Natural killer cell (primary cell): ENCODE measurements around the gene ANKRD6. TPM values are rescaled to one million over a fixed set of nuclear protein-coding genes. Genes with fewer than 3 reads are reported as not detected.

Experiments
- ATAC-seq, 3 donors: fragments of 150-1000 bp in 2 of 3; fragments of 200-7000 bp in 1 of 3; cut with Tn5 transposase; 1 replicate in 1 of 3; 2 replicates in 2 of 3; pipeline ENCODE4 v1.10.0; 2021; ENCODE audit warnings: mild to moderate bottlenecking in 2 of 3, moderate library complexity in 2 of 3
- DNase-seq, 2 donors: peaks; one replicate each; pipeline versions ENCODE4 v3.0.0 to v3.0.0-alpha.2; 2013 to 2021; ENCODE audit warnings: mixed read lengths in 1 of 2
- H3K27ac ChIP-seq: one replicate; pipeline ENCODE4 v1.5.1; 2013; ENCODE audit warnings: mild to moderate bottlenecking, low read length
- H3K27me3 ChIP-seq: one replicate; pipeline ENCODE4 v1.6.1; 2013; ENCODE audit warnings: low read length; ENCODE audit not compliant: control insufficient read depth, insufficient read depth
- H3K36me3 ChIP-seq: one replicate; pipeline ENCODE4 v1.6.1; 2013; ENCODE audit warnings: low read length; ENCODE audit not compliant: control insufficient read depth, insufficient read depth
- H3K4me1 ChIP-seq: one replicate; pipeline ENCODE4 v1.6.1; 2013; ENCODE audit warnings: low read length; ENCODE audit not compliant: control insufficient read depth, insufficient read depth
- H3K4me3 ChIP-seq: one replicate; pipeline ENCODE4 v1.5.1; 2013; ENCODE audit warnings: low read length
- H3K9me3 ChIP-seq: one replicate; pipeline ENCODE4 v1.6.1; 2013; ENCODE audit warnings: low read length; ENCODE audit not compliant: control insufficient read depth, insufficient read depth
- H3K27ac Mint-ChIP-seq, 2 donors: one replicate each; pipeline ENCODE4 v1.8.0; 2022; ENCODE audit warnings: mild to moderate bottlenecking in 2 of 2, mixed read lengths in 2 of 2, moderate library complexity in 1 of 2
- H3K27me3 Mint-ChIP-seq, 2 donors: one replicate each; pipeline ENCODE4 v1.8.0; 2022; ENCODE audit warnings: low read depth in 2 of 2, mixed read lengths in 2 of 2
- H3K36me3 Mint-ChIP-seq: one replicate; pipeline ENCODE4 v1.8.0; 2022; ENCODE audit warnings: mixed read lengths
- H3K4me1 Mint-ChIP-seq, 2 donors: one replicate each; pipeline ENCODE4 v1.8.0; 2022; ENCODE audit warnings: mixed read lengths in 2 of 2
- H3K4me3 Mint-ChIP-seq: one replicate; pipeline ENCODE4 v1.8.0; 2022; ENCODE audit warnings: mild to moderate bottlenecking, moderate library complexity, mixed read lengths
- H3K9me3 Mint-ChIP-seq, 2 donors: one replicate each; pipeline ENCODE4 v1.8.0; 2022; ENCODE audit warnings: mixed read lengths in 2 of 2
- CTCF ChIP-seq: fragments of 200-600 bp; IDR thresholded peaks from one replicate; pipeline ENCODE4 v1.8.0; 2022; ENCODE audit warnings: antibody characterized with exemption
- WGBS: methylation state at CpG from one replicate; pipeline ENCODE4 v1.1.7; 2013; ENCODE audit warnings: missing lambda C conversion rate; ENCODE audit not compliant: insufficient coverage; 5-methylcytosine and 5-hydroxymethylcytosine counted together
- intact Hi-C: fragments of 100-400 bp; cut with micrococcal nuclease; formaldehyde crosslinking; loops from one replicate; pipeline ENCODE4 v1.14.2; 2022
- total RNA-seq, 4 donors: library from RNA; stranded (reverse); fragments of 120-200 nt in 1 of 4; gene quantifications; one replicate each; pipeline versions ENCODE4 v1.2.3 to v1.2.4, GENCODE V29; 2013 to 2022

Gene ANKRD6
- total RNA-seq, 3 donors from 2014 or later (not counting 1 experiment from before 2014, with no cell fraction given): 4.5 to 9.0 (median 4.6) TPM

GRCh38 chr6:89475101-89475500, 42.1 kb downstream of the ANKRD6 start:
- Mint-ChIP-seq H3K9me3 (no peaks in the 10 kb centered on the region), H3K27ac (peak overlapping the region; percentile 71 to 82), H3K4me3 (peak overlapping the region; percentile 86), H3K4me1 (peaks cover 29 to 30% of the 10 kb centered on the region in 2 donors), H3K36me3 (no peaks in the 10 kb centered on the region), H3K27me3 (no peaks in the 10 kb centered on the region)
- WGBS: 87% methylated on average over 2 of the region's 2 CpGs
- Histone ChIP-seq H3K9me3 (no peaks in the 10 kb centered on the region), H3K4me3 (peak overlapping the region; percentile 3), H3K4me1 (peaks cover 31% of the 10 kb centered on the region), H3K27me3 (no peaks in the 10 kb centered on the region), H3K27ac (peak overlapping the region; percentile 52), H3K36me3 (no peaks in the 10 kb centered on the region)
- no peak for ATAC-seq
- intact Hi-C loops: no loop called here
- no peak for DNase-seq
- no peak for TF ChIP-seq CTCF

DNA sequence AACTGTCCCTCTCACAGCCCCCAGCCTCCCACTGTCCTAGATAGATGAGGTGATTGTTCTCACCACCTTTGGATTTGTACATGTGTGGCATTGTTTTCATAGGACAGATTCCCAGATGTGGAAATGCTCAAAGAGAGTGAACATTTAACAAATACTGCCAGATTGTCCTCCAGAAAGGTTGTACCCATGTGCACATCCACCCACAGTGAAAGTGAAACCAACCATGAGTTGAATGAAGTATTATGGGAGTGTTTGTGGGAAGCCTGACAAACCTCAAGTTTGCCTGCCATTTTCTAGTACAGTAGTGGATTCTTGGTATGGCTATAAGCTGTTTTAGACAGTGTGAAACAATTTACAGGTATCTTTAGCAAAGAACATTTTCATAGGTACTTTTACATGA, 42.7 kb downstream of the ANKRD6 start:
- Histone ChIP-seq H3K4me1 (peaks cover 31% of the 10 kb centered on the region), H3K9me3 (no peaks in the 10 kb centered on the region), H3K27ac (peak overlapping the region; percentile 52), H3K27me3 (no peaks in the 10 kb centered on the region), H3K4me3 (no peak overlapping the region), H3K36me3 (no peaks in the 10 kb centered on the region)
- Mint-ChIP-seq H3K27ac (peak overlapping the region; percentile 71 to 82), H3K27me3 (no peaks in the 10 kb centered on the region), H3K4me1 (peaks cover 29 to 30% of the 10 kb centered on the region in 2 donors), H3K36me3 (no peaks in the 10 kb centered on the region), H3K9me3 (no peaks in the 10 kb centered on the region), H3K4me3 (peak overlapping the region; percentile 86)
- no peak for TF ChIP-seq CTCF
- intact Hi-C loops: no loop called here
- DNase-seq (peak in 1 of 2 donors; percentile 52), ATAC-seq (peak; percentile 62 to 71 (median 64))

DNA sequence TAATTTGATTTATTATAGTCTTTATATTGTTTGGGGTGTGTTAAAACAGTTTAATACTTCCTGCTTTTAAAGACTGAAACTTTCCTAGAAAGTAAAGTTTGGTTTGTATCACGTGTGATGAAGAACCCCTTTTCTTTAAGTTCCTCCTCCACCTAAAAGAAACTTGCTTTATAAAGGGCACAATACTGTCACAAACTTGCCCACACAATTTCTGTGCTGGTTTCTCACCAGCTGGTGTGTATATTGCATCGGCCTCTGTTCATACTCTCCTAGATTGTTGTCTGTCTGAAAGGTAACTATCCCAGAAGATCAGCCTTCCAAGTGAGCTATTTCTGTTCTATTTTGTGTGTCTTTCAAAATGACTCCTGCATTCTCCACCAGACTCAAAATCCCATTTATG, 46.9 kb downstream of the ANKRD6 start:
- DNase-seq (no peak), ATAC-seq (no peak)
- Histone ChIP-seq H3K9me3 (no peaks in the 10 kb centered on the region), H3K4me1 (peaks cover 10% of the 10 kb centered on the region), H3K27me3 (no peaks in the 10 kb centered on the region), H3K4me3 (no peak overlapping the region), H3K27ac (no peak overlapping the region), H3K36me3 (no peaks in the 10 kb centered on the region)
- no peaks in the 10 kb centered on the region for H3K36me3 Mint-ChIP-seq
- no peaks in the 10 kb centered on the region for H3K27me3 Mint-ChIP-seq
- no peak overlapping the region for H3K4me3 Mint-ChIP-seq
- no peaks in the 10 kb centered on the region for H3K9me3 Mint-ChIP-seq
- no peak overlapping the region for H3K27ac Mint-ChIP-seq
- intact Hi-C loops: no loop called here
- 50% methylated on average over 1 of the region's 2 CpGs for WGBS
- peaks cover 9% of the 10 kb centered on the region in 2 donors for H3K4me1 Mint-ChIP-seq
- no peak for TF ChIP-seq CTCF

DNA sequence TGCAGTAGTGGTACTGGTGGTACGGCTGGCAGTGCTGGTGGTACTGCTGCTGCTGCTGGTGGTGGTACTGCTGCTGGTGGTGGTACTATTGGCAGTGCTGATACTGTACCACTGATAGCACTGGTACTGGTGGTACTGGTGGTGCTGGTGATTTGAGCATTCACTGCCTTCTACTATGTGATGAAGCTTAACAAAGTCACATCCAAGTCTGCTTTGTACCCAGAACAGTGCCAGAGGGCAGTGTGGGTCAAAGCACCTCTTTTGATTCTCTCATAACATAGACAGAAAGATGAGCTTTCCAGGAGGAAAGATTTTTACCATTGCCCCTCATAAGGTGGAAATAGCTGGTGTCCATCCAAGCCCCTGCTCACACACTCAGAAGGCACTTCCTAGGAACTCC, 48.7 kb downstream of the ANKRD6 start:
- 100% methylated on average over 1 of the region's 1 CpG for WGBS
- H3K4me3 ChIP-seq: no peak overlapping the region
- Mint-ChIP-seq H3K27me3 (no peaks in the 10 kb centered on the region), H3K9me3 (no peaks in the 10 kb centered on the region), H3K4me1 (no peaks in the 10 kb centered on the region), H3K4me3 (no peak overlapping the region), H3K36me3 (no peaks in the 10 kb centered on the region), H3K27ac (no peak overlapping the region)
- DNase-seq (no peak), ATAC-seq (no peak)
- H3K27me3 ChIP-seq: no peaks in the 10 kb centered on the region
- intact Hi-C loops: no loop called here
- H3K36me3 ChIP-seq: no peaks in the 10 kb centered on the region
- H3K4me1 ChIP-seq: no peaks in the 10 kb centered on the region
- no peak for TF ChIP-seq CTCF
- H3K27ac ChIP-seq: no peak overlapping the region
- no peaks in the 10 kb centered on the region for H3K9me3 ChIP-seq
